ENCODE results near the gene STEAP3.

STEAP3 gene

DNA sequence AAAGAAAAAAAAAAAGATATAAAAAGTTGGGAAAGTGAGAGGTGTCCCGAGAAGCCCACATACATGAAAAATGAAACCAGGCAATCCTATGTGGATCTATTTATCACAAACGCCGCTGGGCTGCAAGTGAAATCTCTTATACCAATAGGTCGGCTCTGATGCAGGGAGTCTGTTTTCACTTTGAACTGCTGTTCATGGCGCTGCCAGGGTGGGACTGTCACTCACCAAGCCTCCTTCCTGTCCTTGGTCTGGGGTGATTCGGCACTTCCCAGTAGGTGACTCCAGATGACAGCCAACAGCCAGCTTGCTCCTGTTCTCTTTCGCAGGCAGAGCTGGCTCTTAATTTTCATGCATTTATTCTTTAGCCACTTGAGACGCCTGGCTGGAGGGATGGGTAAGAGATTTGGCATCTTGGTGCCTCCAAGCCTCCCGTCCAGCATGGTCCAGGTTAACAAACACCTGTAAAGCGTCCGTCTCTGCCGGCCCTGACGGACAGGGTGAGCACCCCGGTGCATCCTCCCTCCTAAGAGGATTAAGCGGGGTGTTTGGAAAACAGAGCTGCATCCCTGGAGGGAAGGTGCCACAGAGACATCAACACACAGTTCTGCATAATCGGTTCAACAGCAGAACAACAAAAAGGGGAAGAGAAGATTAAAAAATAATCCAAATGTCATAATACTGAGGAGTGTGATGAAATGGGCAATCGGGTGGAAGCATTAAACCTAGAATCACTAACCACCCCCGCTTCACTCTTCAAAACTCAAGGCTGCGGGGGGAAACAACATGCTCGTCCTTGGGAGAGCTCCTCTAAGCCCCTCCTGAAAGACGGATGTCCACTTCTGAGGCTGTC, 58.7 kb downstream of the STEAP3 start:
- H3K9me3 ChIP-seq (ENCODE audit: control insufficient read depth, insufficient read depth, low read length), result no peaks in the 10 kb centered on the region
- H3K4me1 ChIP-seq (ENCODE audit: control insufficient read depth, insufficient read depth, low read length), result no peaks in the 10 kb centered on the region

DNA sequence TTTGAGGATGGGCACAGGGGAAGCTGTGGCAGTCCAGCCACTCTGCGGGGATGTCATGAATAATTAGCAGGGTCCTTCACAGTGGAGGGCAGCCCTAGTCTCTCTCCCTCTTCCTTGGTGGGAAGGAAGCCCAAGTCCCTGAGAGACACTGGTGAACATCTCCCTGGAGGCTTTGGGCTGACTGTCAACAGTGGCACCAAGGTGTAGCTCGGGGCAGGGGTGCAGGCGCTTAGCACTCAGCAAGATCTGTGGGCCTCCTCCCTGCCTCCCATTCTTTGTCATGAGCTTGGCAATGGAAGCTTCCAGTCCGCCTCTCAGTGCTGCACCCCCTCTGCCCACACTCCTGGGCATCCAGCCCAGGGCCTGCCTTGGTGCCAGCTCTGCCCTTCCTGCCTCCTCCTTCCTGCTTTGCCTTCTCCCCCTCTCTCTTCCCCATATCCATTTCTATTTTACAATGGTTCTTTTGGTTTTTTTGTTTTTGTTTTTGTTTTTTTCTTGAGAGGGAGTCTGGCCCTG, 59.4 kb downstream of the STEAP3 start:
- Histone ChIP-seq H3K9ac (ENCODE audit: low read depth, low read length) (no peak overlapping the region), H3K27me3 (ENCODE audit: control insufficient read depth, insufficient read depth, low read length) (no peaks in the 10 kb centered on the region), H3K4me1 (ENCODE audit: control insufficient read depth, insufficient read depth, low read length) (no peaks in the 10 kb centered on the region), H3K36me3 (ENCODE audit: control insufficient read depth, insufficient read depth, low read length) (no peaks in the 10 kb centered on the region), H3K9me3 (ENCODE audit: control insufficient read depth, insufficient read depth, low read length) (no peaks in the 10 kb centered on the region), H3K4me3 (ENCODE audit: low read depth, low read length) (no peak overlapping the region)

More for the DNA sequence above, 58.7 kb downstream of the STEAP3 start:
- H3K36me3 ChIP-seq (ENCODE audit: control insufficient read depth, insufficient read depth, low read length), result no peaks in the 10 kb centered on the region
- H3K9ac ChIP-seq (ENCODE audit: low read depth, low read length), result no peak overlapping the region
- H3K4me3 ChIP-seq (ENCODE audit: low read depth, low read length), result no peak overlapping the region
- H3K27me3 ChIP-seq (ENCODE audit: control insufficient read depth, insufficient read depth, low read length), result no peaks in the 10 kb centered on the region

DNA sequence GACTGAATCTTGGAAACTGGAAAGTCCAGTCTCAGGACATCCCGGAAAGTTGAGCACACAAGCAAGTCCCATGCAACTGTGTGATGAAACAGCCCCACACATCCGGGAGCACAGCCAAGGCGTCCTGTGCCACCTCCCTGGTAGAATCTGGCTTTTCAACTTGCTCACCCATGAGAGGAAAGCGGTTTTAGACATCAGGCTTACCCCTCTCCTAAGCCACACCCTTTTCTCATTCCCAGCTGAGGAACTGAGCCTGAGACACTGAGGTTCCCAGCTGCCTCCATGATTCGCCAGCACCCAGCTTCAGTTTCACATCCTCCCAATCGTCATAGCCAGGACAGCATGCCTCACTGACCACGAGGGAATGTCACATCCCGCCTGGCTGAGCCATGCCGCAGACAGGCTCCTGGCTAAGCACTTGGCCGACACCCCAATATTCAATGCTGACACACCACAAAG, 60.3 kb downstream of the STEAP3 start:
- no peaks in the 10 kb centered on the region for H3K36me3 ChIP-seq (ENCODE audit: control insufficient read depth, insufficient read depth, low read length)
- no peak overlapping the region for H3K9ac ChIP-seq (ENCODE audit: low read depth, low read length)
- no peak overlapping the region for H3K4me3 ChIP-seq (ENCODE audit: low read depth, low read length)
- no peaks in the 10 kb centered on the region for H3K4me1 ChIP-seq (ENCODE audit: control insufficient read depth, insufficient read depth, low read length)
- no peaks in the 10 kb centered on the region for H3K27me3 ChIP-seq (ENCODE audit: control insufficient read depth, insufficient read depth, low read length)
- H3K9me3 ChIP-seq (ENCODE audit: control insufficient read depth, insufficient read depth, low read length), result no peaks in the 10 kb centered on the region

DNA sequence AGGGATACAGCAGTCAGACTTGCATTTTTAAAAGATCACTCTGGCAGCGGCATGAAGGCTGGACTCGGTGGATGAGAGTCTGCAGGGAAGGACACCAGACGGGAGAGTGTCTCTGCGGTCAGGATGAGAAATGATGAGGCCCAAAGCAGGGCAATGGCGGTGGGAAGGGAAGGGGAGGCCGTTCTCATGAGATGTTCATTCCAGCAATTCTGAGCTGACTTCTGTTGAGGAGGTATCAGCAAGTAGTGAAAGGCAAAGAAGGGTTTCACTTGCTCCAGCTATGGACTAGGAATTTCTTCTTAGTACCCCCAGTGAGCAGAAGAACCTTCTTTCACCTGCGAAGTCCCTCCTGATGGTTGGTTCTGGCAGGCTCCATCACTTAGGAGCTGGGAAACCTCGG, 63.0 kb downstream of the STEAP3 start:
- no peak overlapping the region for H3K9ac ChIP-seq (ENCODE audit: low read depth, low read length)

DNA sequence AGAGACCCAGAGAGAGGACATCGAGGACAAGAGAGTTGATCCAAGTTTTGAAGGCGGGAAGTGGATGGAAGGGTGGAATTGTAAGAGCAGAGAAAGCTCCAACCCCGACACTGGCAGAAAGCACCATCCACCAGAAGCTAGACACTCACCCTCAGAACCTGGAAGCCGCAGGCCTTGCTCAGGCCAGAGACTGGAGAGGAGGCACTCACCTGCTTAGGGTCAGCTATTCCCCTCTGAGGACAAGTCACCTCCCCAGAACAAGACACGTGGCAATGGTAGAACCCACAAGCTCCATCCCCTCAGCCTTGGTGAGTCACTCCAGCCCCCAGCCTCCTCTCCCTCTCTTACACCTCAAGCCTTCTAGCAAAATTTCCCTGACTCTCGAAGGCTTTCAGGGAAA, 64.9 kb downstream of the STEAP3 start:
- no peak overlapping the region for H3K9ac ChIP-seq (ENCODE audit: low read depth, low read length)
- H3K4me3 ChIP-seq (ENCODE audit: low read depth, low read length), result no peak overlapping the region
- no peaks in the 10 kb centered on the region for H3K27me3 ChIP-seq (ENCODE audit: control insufficient read depth, insufficient read depth, low read length)
- H3K4me1 ChIP-seq (ENCODE audit: control insufficient read depth, insufficient read depth, low read length), result no peaks in the 10 kb centered on the region
- H3K36me3 ChIP-seq (ENCODE audit: control insufficient read depth, insufficient read depth, low read length), result no peaks in the 10 kb centered on the region
- no peaks in the 10 kb centered on the region for H3K9me3 ChIP-seq (ENCODE audit: control insufficient read depth, insufficient read depth, low read length)

More for the DNA sequence above, 63.0 kb downstream of the STEAP3 start:
- no peaks in the 10 kb centered on the region for H3K9me3 ChIP-seq (ENCODE audit: control insufficient read depth, insufficient read depth, low read length)
- H3K36me3 ChIP-seq (ENCODE audit: control insufficient read depth, insufficient read depth, low read length), result no peaks in the 10 kb centered on the region
- H3K27me3 ChIP-seq (ENCODE audit: control insufficient read depth, insufficient read depth, low read length), result no peaks in the 10 kb centered on the region
- H3K4me3 ChIP-seq (ENCODE audit: low read depth, low read length), result no peak overlapping the region
- no peaks in the 10 kb centered on the region for H3K4me1 ChIP-seq (ENCODE audit: control insufficient read depth, insufficient read depth, low read length)

DNA sequence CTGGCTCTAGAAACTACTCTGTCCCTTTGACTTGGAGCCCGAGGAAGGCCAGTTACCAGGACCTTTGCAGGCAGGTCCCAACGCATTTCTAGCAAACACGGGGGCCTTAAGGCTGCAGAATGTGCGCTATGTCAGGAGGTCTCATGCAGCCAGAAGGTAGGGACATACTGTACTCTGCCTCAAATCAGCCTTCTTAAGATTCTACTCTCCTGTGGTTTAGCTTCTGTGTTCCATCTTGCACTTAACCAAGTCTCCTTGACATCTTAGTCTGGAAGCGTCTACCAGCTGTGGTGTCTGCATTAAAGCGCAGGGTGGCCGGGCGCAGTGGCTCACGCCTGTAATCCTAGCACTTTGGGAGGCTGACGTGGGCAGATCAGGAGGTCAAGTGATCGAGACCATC, 65.5 kb downstream of the STEAP3 start:
- Histone ChIP-seq H3K9me3 (ENCODE audit: control insufficient read depth, insufficient read depth, low read length) (no peaks in the 10 kb centered on the region), H3K27me3 (ENCODE audit: control insufficient read depth, insufficient read depth, low read length) (no peaks in the 10 kb centered on the region), H3K36me3 (ENCODE audit: control insufficient read depth, insufficient read depth, low read length) (no peaks in the 10 kb centered on the region), H3K4me3 (ENCODE audit: low read depth, low read length) (no peak overlapping the region), H3K9ac (ENCODE audit: low read depth, low read length) (no peak overlapping the region), H3K4me1 (ENCODE audit: control insufficient read depth, insufficient read depth, low read length) (no peaks in the 10 kb centered on the region)

DNA sequence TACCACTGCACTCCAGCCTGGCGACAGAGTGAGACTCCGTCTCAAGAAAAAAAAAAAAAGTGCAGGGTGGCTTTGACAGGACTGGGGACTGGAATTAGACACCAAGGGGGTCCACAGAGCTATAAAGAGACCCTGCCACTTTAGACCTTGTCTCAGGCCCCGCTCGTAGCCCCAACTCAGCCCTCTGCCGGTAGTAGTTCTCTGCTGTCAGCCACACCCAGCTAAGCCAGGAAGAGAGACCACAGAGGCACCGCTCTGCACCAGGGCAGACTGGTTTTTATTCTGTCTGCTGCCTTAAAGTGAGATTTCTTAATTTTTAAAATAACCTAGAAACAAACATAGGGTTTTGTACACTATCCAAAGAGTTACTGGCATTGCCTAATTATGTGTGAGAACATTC, 66.0 kb downstream of the STEAP3 start:
- H3K9me3 ChIP-seq (ENCODE audit: control insufficient read depth, insufficient read depth, low read length), result no peaks in the 10 kb centered on the region
- no peak overlapping the region for H3K9ac ChIP-seq (ENCODE audit: low read depth, low read length)
- no peaks in the 10 kb centered on the region for H3K36me3 ChIP-seq (ENCODE audit: control insufficient read depth, insufficient read depth, low read length)
- H3K4me3 ChIP-seq (ENCODE audit: low read depth, low read length), result no peak overlapping the region
- H3K27me3 ChIP-seq (ENCODE audit: control insufficient read depth, insufficient read depth, low read length), result no peaks in the 10 kb centered on the region
- no peaks in the 10 kb centered on the region for H3K4me1 ChIP-seq (ENCODE audit: control insufficient read depth, insufficient read depth, low read length)

DNA sequence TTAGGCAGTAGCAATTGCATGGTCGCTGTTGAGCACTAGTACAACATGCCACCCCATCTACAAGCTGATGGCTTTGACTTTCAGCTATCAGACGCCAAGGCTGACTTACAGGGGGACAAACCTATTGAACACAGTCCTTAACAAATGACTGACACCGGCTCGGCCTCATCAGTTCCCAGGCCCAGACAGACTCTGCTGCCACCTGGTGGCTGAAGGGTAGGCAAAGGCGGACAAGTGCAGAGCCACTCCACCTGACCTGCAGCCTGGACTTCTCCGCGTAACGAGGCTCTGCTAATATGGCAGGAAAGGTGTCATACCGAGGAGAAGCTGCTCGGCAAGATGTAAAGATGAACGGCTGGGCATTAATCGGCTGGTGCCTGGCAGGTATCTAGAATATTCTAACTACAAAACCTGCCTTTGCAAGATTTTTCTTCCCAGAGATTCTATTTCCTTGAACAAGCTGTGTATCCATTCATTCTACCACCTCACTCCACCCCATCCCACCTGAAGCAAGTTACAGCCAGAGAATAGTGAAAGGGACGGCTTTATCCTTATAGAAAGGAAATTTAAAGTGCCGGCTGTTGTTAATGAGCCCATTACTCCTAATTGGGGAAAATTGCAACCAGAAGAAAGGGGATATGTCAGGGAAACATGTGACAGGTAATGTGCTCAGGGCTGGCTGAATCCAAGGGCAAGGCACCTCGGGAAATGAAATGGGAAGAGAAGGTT, 67.4 kb downstream of the STEAP3 start:
- Histone ChIP-seq H3K4me3 (ENCODE audit: low read depth, low read length) (no peak overlapping the region), H3K9ac (ENCODE audit: low read depth, low read length) (no peak overlapping the region), H3K36me3 (ENCODE audit: control insufficient read depth, insufficient read depth, low read length) (no peaks in the 10 kb centered on the region), H3K4me1 (ENCODE audit: control insufficient read depth, insufficient read depth, low read length) (no peaks in the 10 kb centered on the region), H3K27me3 (ENCODE audit: control insufficient read depth, insufficient read depth, low read length) (no peaks in the 10 kb centered on the region), H3K9me3 (ENCODE audit: control insufficient read depth, insufficient read depth, low read length) (no peaks in the 10 kb centered on the region)

DNA sequence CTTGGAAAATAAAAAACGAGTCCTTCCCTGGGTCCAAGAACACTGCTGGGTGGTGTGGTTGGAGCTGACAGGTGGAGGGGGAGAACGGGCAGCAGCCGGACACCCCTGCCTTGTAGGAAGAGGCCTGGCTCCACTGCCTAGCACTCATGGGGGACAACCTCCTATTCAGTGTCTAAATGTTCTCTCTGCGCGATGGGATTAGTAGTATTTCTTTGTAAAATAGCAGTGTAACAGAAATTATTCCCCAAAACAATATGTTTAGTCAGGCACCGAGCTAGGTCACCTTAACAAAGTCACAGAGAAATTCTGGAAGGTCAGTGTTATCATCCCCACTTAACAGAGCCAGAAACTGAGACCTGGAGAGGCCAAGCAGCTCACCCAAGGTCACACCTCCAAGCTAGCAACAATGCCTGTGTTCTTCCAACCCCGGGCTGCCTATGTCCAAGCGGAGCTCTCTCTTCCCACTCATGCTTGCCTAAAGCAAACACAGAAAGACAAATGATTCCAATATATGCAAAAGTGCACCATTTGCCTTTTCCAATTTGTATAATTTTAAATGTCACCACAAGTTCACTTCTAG, 68.0 kb downstream of the STEAP3 start:
- Histone ChIP-seq H3K4me1 (ENCODE audit: control insufficient read depth, insufficient read depth, low read length) (no peaks in the 10 kb centered on the region), H3K27me3 (ENCODE audit: control insufficient read depth, insufficient read depth, low read length) (no peaks in the 10 kb centered on the region), H3K36me3 (ENCODE audit: control insufficient read depth, insufficient read depth, low read length) (no peaks in the 10 kb centered on the region), H3K9ac (ENCODE audit: low read depth, low read length) (no peak overlapping the region), H3K9me3 (ENCODE audit: control insufficient read depth, insufficient read depth, low read length) (no peaks in the 10 kb centered on the region), H3K4me3 (ENCODE audit: low read depth, low read length) (no peak overlapping the region)

DNA sequence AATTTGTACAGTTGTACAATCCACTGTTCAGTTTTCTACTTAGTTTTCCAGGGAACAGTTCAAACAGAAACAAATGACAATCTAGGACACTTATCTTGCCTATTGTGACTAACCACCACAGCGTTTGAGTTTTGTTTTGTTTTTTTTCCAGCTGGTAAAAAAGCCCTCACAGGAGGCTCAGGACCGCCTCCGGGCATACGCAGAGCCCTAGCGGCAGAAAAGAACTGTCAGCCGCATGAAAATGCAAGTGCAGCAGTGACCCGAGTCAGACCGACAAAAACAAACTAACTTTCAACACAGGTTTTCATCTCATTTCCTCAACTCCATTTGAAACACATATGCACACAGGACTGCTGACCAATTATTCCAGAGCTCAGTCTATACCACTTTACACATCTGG, 68.6 kb downstream of the STEAP3 start:
- Histone ChIP-seq H3K4me3 (ENCODE audit: low read depth, low read length) (no peak overlapping the region), H3K9ac (ENCODE audit: low read depth, low read length) (no peak overlapping the region), H3K4me1 (ENCODE audit: control insufficient read depth, insufficient read depth, low read length) (no peaks in the 10 kb centered on the region), H3K36me3 (ENCODE audit: control insufficient read depth, insufficient read depth, low read length) (no peaks in the 10 kb centered on the region), H3K9me3 (ENCODE audit: control insufficient read depth, insufficient read depth, low read length) (no peaks in the 10 kb centered on the region), H3K27me3 (ENCODE audit: control insufficient read depth, insufficient read depth, low read length) (no peaks in the 10 kb centered on the region)

DNA sequence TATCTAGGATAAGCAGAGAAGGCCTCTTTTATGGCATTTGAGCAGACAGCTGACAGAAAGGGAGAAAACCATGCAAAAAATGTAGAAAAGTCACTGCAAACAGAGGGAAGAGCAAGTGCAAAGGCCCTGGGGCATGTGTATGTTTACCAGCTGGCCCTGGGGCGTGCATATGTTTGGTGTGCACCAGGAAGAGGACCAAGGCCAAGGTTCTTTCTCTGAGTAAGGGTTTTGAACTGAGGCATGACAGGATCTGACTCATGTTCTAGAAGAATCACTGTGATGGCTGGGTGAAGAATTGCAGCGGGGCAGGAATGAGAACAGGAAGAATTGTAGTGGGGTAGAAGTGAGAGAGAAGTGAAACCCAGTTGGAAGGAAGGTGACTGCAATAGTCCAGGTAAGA, 69.6 kb downstream of the STEAP3 start:
- Histone ChIP-seq H3K9ac (ENCODE audit: low read depth, low read length) (no peak overlapping the region), H3K4me1 (ENCODE audit: control insufficient read depth, insufficient read depth, low read length) (no peaks in the 10 kb centered on the region), H3K9me3 (ENCODE audit: control insufficient read depth, insufficient read depth, low read length) (no peaks in the 10 kb centered on the region), H3K27me3 (ENCODE audit: control insufficient read depth, insufficient read depth, low read length) (no peaks in the 10 kb centered on the region), H3K36me3 (ENCODE audit: control insufficient read depth, insufficient read depth, low read length) (no peaks in the 10 kb centered on the region), H3K4me3 (ENCODE audit: low read depth, low read length) (no peak overlapping the region)

All from iPS-15b (cell line).